Measurements from ENCODE around the gene VTCN1. TPM values are rescaled to one million over a fixed set of nuclear protein-coding genes. Genes with fewer than 3 reads are reported as not detected.
"Not testable (repeated sequence)": the region's sequence is repeated elsewhere in the genome, so short reads cannot be mapped to it uniquely, and the experiment has no call there.

VTCN1 gene
- total RNA-seq, 1 donor from 2014 or later: 1.2 TPM

DNA sequence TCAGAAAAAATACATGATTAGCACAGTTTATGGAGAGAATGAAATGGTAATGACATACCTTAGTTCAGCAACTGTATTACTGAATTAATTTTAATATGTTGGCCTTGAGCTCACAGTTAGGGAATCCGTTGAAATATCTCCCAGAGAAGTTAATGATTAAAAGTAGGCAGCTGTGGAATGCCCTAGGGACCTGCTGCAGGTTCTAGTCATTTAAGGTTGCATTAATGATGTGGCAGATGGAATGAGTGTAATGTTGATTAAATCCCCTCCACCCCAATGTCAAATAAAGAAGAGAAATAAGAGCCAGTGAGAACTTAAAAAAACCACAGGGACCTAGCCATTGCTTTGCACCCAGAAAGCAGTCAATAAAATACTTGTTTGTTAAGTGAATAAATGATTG is 48.8 kb downstream of the VTCN1 start:
- no peak overlapping the region for H3K4me3 ChIP-seq (ENCODE audit: low read depth, low read length)
- no peak for TF ChIP-seq CTCF (conservative IDR thresholded peaks at IDR 0.05; ENCODE audit: low read depth, low read length)
- DNase-seq (ENCODE audit: low read depth): peak; percentile 83

DNA sequence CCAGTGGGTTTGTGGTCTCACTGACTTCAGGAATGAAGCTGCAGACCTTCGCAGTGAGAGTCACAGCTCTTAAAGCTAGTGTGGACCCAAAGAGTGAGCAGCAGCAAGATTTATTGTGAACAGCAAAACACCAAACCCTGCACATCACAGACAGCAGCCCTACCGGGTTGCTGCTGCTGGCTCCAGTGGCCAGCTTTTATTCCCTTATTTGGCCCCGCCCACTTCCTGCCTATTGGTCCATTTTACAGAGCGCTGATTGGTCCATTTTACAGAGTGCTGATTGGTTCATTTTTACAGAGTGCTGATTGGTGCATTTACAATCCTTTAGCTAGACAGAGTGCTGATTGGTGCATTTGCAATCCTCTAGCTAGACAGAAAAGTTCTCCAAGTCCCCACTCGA is 59.4 kb downstream of the VTCN1 start:
- not testable (repeated sequence) for H3K4me3 ChIP-seq (ENCODE audit: low read depth, low read length); DNase-seq (ENCODE audit: low read depth)

DNA sequence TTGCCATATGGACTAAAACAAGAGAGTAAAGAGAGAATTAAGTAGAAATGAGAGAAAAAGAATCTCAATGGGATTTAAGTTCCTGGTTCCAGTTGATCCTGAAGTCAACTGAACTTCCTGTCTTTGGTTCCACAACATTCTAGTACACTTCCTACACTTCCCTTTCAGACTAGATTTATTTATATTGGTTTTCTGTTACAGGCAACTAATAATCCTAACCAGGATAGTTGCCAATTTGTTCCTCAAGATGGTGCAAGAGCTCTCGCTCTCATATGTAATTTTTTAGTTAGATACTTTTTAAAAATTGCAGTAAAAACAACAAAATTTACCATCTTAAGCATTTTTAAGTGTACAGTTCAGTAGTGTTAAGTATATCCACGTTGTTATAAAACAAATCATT is 60.4 kb downstream of the VTCN1 start:
- peak; percentile 40 for TF ChIP-seq CTCF (conservative IDR thresholded peaks at IDR 0.05; ENCODE audit: low read depth, low read length)
- DNase-seq (ENCODE audit: low read depth): no peak
- H3K4me3 ChIP-seq (ENCODE audit: low read depth, low read length): no peak overlapping the region

GRCh38 chr1:117147856-117148588 is 62.7 kb downstream of the VTCN1 start:
- peak overlapping the region; percentile 23 for H3K4me3 ChIP-seq (ENCODE audit: low read depth, low read length)
- no peak for DNase-seq (ENCODE audit: low read depth)
- no peak for TF ChIP-seq CTCF (conservative IDR thresholded peaks at IDR 0.05; ENCODE audit: low read depth, low read length)

DNA sequence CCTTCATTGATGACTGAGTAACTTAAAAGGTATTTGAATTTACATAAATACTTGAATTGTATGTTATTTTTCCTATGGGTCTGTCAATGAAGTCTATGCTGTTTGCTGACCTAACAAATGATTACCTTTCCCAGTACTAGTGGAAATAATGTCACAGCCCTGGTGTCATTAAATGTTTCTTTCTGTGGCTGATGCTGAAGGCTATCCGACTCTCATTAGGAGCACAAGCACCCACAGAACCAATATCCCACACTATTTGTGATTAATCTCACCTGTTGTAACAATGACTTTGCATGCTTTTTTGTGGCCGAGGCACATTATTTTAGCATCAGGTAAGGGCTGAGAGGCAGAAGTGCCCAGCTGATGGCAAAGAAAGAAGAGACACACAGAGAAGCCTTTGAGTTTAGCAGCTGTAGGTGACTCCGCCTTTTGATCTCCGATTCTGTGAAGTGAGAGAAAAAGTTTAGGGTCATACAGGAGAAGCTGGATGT is 63.3 kb downstream of the VTCN1 start:
- H3K4me3 ChIP-seq (ENCODE audit: low read depth, low read length): peak overlapping the region; percentile 23
- DNase-seq (ENCODE audit: low read depth): no peak
- TF ChIP-seq CTCF (conservative IDR thresholded peaks at IDR 0.05; ENCODE audit: low read depth, low read length): no peak

DNA sequence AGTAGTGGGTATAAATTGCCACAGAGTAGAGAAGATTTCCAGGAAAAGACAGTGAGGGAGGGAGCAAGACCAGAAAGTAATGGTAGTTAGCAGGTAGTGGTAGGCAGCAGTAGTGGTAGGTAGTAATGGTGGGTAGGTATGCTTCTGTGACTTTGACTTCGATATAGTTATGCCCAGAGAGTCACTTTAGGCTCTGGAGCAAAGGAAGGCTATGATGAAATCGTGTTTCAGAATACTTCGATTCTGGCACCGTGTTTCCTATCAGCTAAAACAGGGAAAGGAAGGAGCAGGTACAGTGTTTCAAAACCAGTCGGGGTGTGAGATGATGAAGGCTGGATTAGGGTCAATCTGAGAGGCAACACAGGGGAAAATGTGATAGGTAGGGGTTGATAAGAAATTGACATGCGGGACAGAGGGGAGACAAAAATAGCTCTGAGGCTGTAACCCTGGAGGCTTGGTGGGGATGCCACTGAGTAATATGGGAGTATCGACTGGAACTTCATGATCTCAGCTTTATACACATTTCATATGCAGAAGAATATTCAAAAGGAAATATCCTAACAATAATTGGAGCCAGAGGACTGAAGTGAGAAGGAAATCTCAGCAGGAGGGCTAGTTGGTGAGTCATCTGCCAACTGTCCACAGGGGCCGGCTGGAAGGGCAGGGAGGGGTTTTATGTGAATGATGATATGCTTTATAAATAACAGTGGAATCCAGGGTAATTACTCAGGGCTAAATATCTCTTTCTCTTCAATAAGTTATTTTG is 64.0 kb downstream of the VTCN1 start:
- no peak for TF ChIP-seq CTCF (conservative IDR thresholded peaks at IDR 0.05; ENCODE audit: low read depth, low read length)
- no peak overlapping the region for H3K4me3 ChIP-seq (ENCODE audit: low read depth, low read length)
- peak; percentile 81 for DNase-seq (ENCODE audit: low read depth)

GRCh38 chr1:117146072-117146471 is 64.7 kb downstream of the VTCN1 start:
- DNase-seq (ENCODE audit: low read depth): no peak
- H3K4me3 ChIP-seq (ENCODE audit: low read depth, low read length): no peak overlapping the region
- TF ChIP-seq CTCF (conservative IDR thresholded peaks at IDR 0.05; ENCODE audit: low read depth, low read length): no peak

Measured in epithelial cell of proximal tubule (primary cell).